ENCODE data around the gene PKP1.

The PKP1 gene

DNA sequence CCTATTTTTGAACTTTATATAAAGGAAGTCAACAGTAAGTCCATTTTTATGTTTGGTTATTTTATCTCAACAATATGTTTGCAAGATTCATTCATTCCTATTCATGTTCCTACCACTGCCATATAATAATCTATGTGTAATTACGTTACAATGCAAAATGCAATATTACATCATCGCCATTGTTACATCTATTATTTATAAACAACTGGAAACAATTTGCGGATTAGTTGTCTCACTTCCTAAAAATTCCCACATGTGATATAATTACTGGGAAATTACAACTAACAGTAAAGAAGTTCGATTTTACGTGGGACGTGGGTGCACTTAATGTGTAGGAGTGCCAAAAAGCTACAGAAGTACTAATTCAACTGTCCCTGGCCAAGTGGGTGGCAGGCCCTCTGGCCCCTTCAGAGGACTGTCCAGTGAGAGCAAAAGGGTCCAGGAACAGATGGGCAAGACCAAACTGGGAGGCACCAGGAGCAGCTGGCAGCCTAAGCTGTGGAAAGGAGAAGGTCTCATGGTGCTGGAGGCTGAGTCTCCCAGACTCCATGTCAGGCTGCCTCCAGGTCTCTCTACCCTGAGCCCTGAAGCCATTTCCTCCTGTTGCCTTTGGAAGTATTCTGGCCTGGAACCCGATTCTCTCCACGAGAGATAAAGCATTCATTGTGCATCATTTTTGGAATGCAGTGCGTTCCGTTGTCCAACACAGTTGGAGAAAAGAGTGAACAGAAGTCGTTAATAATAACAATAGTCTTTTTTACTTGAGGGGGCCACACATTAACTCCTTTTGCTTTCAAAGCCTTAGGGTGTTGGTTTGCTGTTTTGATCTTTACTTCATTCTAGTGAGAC, 51.2 kb downstream of the PKP1 start:
- H3K4me1 ChIP-seq (ENCODE audit: control insufficient read depth in 1 of 2, insufficient read depth in 2 of 2, low read length in 2 of 2): no peaks in the 10 kb centered on the region
- no peak overlapping the region for H3K27ac ChIP-seq (ENCODE audit: low read depth, low read length)
- H3K4me3 ChIP-seq (ENCODE audit: low read depth in 1 of 2, low read length in 2 of 2): no peak overlapping the region
- H3K27me3 ChIP-seq (ENCODE audit: control insufficient read depth in 1 of 2, insufficient read depth in 2 of 2, low read length in 2 of 2): no peaks in the 10 kb centered on the region
- H3K9me3 ChIP-seq (ENCODE audit: control insufficient read depth in 1 of 2, low read length in 2 of 2): no peaks in the 10 kb centered on the region
- no peaks in the 10 kb centered on the region for H3K36me3 ChIP-seq (ENCODE audit: control insufficient read depth in 1 of 2, insufficient read depth in 2 of 2, low read length in 2 of 2)
- H3K9ac ChIP-seq (ENCODE audit: low read depth in 1 of 2, low read length in 2 of 2): no peak overlapping the region

DNA sequence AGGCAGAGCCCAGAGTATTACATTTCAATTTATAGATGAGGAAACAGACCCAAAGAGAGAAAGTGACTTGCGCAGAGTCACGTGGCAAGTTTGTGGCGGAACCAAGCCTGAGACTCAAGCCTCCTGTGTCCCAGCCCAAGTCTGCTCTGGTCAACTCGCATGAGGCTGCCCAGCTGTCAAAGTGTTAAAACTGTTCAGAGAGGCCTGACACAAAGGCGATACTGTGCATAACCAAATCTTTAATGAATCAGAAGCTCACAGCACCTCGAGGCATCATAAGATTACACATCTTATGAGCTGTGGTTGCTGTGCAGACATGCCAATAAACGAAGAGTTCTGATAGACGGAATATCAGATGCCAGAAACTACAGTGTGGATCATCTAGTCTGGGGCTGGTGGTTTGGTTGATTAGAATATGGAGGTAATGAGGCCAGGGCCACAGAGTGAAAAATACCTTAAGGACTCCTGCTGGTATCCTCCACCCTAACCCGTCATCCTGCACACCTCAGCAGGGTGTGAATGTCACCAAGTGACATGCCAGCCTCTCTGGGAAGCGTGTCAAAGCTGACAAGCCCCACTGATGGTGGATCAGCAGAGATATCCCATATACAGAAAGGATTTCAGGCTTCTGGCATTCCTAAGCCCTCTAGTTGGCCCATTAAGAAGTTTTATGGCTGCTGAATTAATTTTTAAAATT, 52.0 kb downstream of the PKP1 start:
- Histone ChIP-seq H3K9ac (ENCODE audit: low read depth in 1 of 2, low read length in 2 of 2) (no peak overlapping the region), H3K36me3 (ENCODE audit: control insufficient read depth in 1 of 2, insufficient read depth in 2 of 2, low read length in 2 of 2) (no peaks in the 10 kb centered on the region), H3K4me1 (ENCODE audit: control insufficient read depth in 1 of 2, insufficient read depth in 2 of 2, low read length in 2 of 2) (no peaks in the 10 kb centered on the region), H3K27me3 (ENCODE audit: control insufficient read depth in 1 of 2, insufficient read depth in 2 of 2, low read length in 2 of 2) (no peaks in the 10 kb centered on the region), H3K4me3 (ENCODE audit: low read depth in 1 of 2, low read length in 2 of 2) (no peak overlapping the region), H3K9me3 (ENCODE audit: control insufficient read depth in 1 of 2, low read length in 2 of 2) (no peaks in the 10 kb centered on the region), H3K27ac (ENCODE audit: low read depth, low read length) (no peak overlapping the region)

- Histone ChIP-seq H3K4me1 (ENCODE audit: control insufficient read depth in 1 of 2, insufficient read depth in 2 of 2, low read length in 2 of 2) (no peaks in the 10 kb centered on the region), H3K27ac (ENCODE audit: low read depth, low read length) (no peak overlapping the region), H3K36me3 (ENCODE audit: control insufficient read depth in 1 of 2, insufficient read depth in 2 of 2, low read length in 2 of 2) (no peaks in the 10 kb centered on the region), H3K9me3 (ENCODE audit: control insufficient read depth in 1 of 2, low read length in 2 of 2) (no peaks in the 10 kb centered on the region), H3K27me3 (ENCODE audit: control insufficient read depth in 1 of 2, insufficient read depth in 2 of 2, low read length in 2 of 2) (no peaks in the 10 kb centered on the region), H3K9ac (ENCODE audit: low read depth in 1 of 2, low read length in 2 of 2) (no peak overlapping the region), H3K4me3 (ENCODE audit: low read depth in 1 of 2, low read length in 2 of 2) (no peak overlapping the region)
Measured at GRCh38 chr1:201335901-201336300, 52.6 kb downstream of the PKP1 start.

DNA sequence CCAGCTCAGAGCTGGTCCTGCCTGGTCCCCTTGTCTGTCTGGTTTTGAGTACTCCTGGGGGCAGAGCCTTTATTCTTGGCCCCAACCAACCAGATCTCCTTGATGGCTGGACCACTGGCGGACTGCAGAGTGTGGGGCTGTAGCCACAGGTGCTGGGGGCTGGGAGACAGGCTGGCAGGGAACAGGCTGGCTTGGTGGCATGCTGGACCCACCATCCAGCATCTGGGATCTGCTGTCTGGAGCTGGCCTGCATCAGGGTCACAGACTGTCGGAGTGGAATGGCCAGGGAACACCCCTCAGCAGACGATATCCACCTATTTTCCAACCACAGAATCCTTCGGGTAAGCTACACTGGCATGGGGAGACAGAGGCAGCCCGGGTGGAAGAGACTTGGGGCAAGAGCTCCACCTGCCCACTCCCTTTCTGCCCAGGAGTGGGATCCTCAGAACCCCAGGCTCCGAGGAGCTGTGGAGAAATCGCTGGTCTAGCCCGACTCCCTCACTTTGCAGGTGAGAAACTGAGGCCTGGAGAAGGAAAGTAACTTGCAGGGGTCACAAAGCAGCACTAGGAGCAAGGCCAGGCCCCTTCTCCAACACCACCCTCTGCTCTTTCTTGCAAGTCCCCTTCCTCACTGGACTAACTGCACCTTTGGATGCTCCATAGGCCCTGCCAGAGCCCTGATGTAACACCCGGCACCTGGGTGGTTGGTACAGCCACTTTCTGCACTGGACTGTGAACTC, 53.6 kb downstream of the PKP1 start:
- Histone ChIP-seq H3K36me3 (ENCODE audit: control insufficient read depth in 1 of 2, insufficient read depth in 2 of 2, low read length in 2 of 2) (no peaks in the 10 kb centered on the region), H3K4me3 (ENCODE audit: low read depth in 1 of 2, low read length in 2 of 2) (no peak overlapping the region), H3K27me3 (ENCODE audit: control insufficient read depth in 1 of 2, insufficient read depth in 2 of 2, low read length in 2 of 2) (no peaks in the 10 kb centered on the region), H3K9ac (ENCODE audit: low read depth in 1 of 2, low read length in 2 of 2) (no peak overlapping the region), H3K27ac (ENCODE audit: low read depth, low read length) (no peak overlapping the region), H3K4me1 (ENCODE audit: control insufficient read depth in 1 of 2, insufficient read depth in 2 of 2, low read length in 2 of 2) (no peaks in the 10 kb centered on the region), H3K9me3 (ENCODE audit: control insufficient read depth in 1 of 2, low read length in 2 of 2) (no peaks in the 10 kb centered on the region)

DNA sequence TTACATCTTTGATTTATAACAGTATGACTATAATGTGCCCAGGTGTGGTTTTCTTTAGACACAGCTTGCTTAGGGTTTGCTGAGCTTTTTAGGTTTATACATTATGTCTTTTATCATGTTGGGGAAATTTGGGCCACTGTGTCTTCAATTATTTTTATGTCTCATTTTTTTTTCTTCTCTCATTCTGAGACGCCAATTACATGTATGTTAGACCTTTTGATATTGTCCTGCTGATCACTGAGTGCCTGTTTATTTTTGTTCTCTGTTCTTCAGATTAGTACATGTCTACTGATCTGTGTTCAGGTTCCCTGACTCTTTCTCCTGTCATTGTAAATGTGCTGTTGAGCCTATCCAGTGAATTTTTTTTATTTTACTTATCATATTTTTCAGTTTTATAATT, 58.1 kb downstream of the PKP1 start:
- no peak overlapping the region for H3K4me3 ChIP-seq (ENCODE audit: low read depth in 1 of 2, low read length in 2 of 2)
- H3K27me3 ChIP-seq (ENCODE audit: control insufficient read depth in 1 of 2, insufficient read depth in 2 of 2, low read length in 2 of 2): peaks cover 0 to 5% of the 10 kb centered on the region in 2 donors
- no peaks in the 10 kb centered on the region for H3K36me3 ChIP-seq (ENCODE audit: control insufficient read depth in 1 of 2, insufficient read depth in 2 of 2, low read length in 2 of 2)
- no peak overlapping the region for H3K9ac ChIP-seq (ENCODE audit: low read depth in 1 of 2, low read length in 2 of 2)
- H3K9me3 ChIP-seq (ENCODE audit: control insufficient read depth in 1 of 2, low read length in 2 of 2): no peaks in the 10 kb centered on the region
- H3K4me1 ChIP-seq (ENCODE audit: control insufficient read depth in 1 of 2, insufficient read depth in 2 of 2, low read length in 2 of 2): no peaks in the 10 kb centered on the region
- H3K27ac ChIP-seq (ENCODE audit: low read depth, low read length): no peak overlapping the region

GRCh38 chr1:201344206-201345080, 61.1 kb downstream of the PKP1 start:
- Histone ChIP-seq H3K36me3 (ENCODE audit: control insufficient read depth in 1 of 2, insufficient read depth in 2 of 2, low read length in 2 of 2) (no peaks in the 10 kb centered on the region), H3K9ac (ENCODE audit: low read depth in 1 of 2, low read length in 2 of 2) (no peak overlapping the region), H3K4me3 (ENCODE audit: low read depth in 1 of 2, low read length in 2 of 2) (no peak overlapping the region), H3K4me1 (ENCODE audit: control insufficient read depth in 1 of 2, insufficient read depth in 2 of 2, low read length in 2 of 2) (no peaks in the 10 kb centered on the region), H3K27me3 (ENCODE audit: control insufficient read depth in 1 of 2, insufficient read depth in 2 of 2, low read length in 2 of 2) (peaks cover 7 to 8% of the 10 kb centered on the region in 2 donors), H3K9me3 (ENCODE audit: control insufficient read depth in 1 of 2, low read length in 2 of 2) (no peaks in the 10 kb centered on the region), H3K27ac (ENCODE audit: low read depth, low read length) (no peak overlapping the region)

GRCh38 chr1:201345081-201345355, 61.7 kb downstream of the PKP1 start:
- H3K4me1 ChIP-seq (ENCODE audit: control insufficient read depth in 1 of 2, insufficient read depth in 2 of 2, low read length in 2 of 2): no peaks in the 10 kb centered on the region
- no peaks in the 10 kb centered on the region for H3K9me3 ChIP-seq (ENCODE audit: control insufficient read depth in 1 of 2, low read length in 2 of 2)
- no peak overlapping the region for H3K4me3 ChIP-seq (ENCODE audit: low read depth in 1 of 2, low read length in 2 of 2)
- no peak overlapping the region for H3K27ac ChIP-seq (ENCODE audit: low read depth, low read length)
- no peaks in the 10 kb centered on the region for H3K36me3 ChIP-seq (ENCODE audit: control insufficient read depth in 1 of 2, insufficient read depth in 2 of 2, low read length in 2 of 2)
- H3K27me3 ChIP-seq (ENCODE audit: control insufficient read depth in 1 of 2, insufficient read depth in 2 of 2, low read length in 2 of 2): peaks cover 7 to 9% of the 10 kb centered on the region in 2 donors
- no peak overlapping the region for H3K9ac ChIP-seq (ENCODE audit: low read depth in 1 of 2, low read length in 2 of 2)

DNA sequence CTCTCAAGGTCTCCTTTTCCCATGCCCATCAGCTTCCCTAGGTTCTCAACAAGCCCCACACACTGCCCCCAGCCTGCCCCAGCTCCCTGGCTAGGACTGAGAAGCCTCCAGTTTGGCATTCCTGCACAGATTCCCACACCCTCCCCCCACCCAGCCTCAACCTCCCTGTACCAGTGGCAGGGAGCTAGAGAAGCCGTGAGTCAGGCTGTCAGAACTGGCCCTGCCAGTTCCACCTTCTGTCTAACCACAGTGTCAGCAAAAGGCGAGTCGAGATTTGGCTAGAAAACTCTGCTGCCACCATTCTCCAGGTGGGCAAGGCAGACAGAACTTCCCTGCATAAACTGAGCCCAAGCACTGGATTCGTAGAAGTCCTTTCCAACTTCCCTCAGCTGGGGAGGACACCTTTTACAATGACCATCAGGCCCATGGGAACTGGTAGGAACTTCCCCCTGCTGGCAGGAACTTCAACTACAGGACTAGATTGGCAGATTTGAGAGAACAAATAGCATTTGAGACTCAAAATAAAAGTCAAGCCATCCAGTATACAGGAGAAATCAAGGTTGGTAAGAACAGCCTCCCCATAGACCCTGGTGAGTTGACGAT, 63.1 kb downstream of the PKP1 start:
- Histone ChIP-seq H3K36me3 (ENCODE audit: control insufficient read depth in 1 of 2, insufficient read depth in 2 of 2, low read length in 2 of 2) (no peaks in the 10 kb centered on the region), H3K4me3 (ENCODE audit: low read depth in 1 of 2, low read length in 2 of 2) (no peak overlapping the region), H3K4me1 (ENCODE audit: control insufficient read depth in 1 of 2, insufficient read depth in 2 of 2, low read length in 2 of 2) (no peaks in the 10 kb centered on the region), H3K27ac (ENCODE audit: low read depth, low read length) (no peak overlapping the region), H3K9me3 (ENCODE audit: control insufficient read depth in 1 of 2, low read length in 2 of 2) (no peaks in the 10 kb centered on the region), H3K9ac (ENCODE audit: low read depth in 1 of 2, low read length in 2 of 2) (no peak overlapping the region), H3K27me3 (ENCODE audit: control insufficient read depth in 1 of 2, insufficient read depth in 2 of 2, low read length in 2 of 2) (peaks cover 7 to 9% of the 10 kb centered on the region in 2 donors)

DNA sequence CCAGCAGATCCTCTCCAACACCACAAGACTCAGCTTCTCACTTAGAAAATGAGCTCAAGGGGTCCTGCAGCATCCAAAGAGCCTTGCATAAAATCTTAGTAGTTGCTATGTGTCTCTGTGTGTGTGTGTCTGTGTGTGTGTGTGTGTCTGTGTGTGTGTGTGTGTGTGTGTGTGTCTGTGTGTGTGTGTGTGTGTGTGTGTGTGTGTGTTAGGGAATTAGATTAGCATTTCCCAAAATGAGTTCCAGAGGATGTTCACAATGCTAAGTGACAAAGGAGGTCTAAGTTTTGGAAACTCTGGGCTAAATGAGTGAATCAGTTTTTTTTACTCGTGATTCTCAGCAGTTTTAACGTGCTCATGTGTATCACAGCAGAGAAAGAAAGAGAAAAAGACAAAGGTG, 63.7 kb downstream of the PKP1 start:
- Histone ChIP-seq H3K27me3 (ENCODE audit: control insufficient read depth in 1 of 2, insufficient read depth in 2 of 2, low read length in 2 of 2) (peaks cover 7 to 9% of the 10 kb centered on the region in 2 donors), H3K9me3 (ENCODE audit: control insufficient read depth in 1 of 2, low read length in 2 of 2) (no peaks in the 10 kb centered on the region), H3K27ac (ENCODE audit: low read depth, low read length) (no peak overlapping the region), H3K4me1 (ENCODE audit: control insufficient read depth in 1 of 2, insufficient read depth in 2 of 2, low read length in 2 of 2) (no peaks in the 10 kb centered on the region), H3K4me3 (ENCODE audit: low read depth in 1 of 2, low read length in 2 of 2) (no peak overlapping the region), H3K36me3 (ENCODE audit: control insufficient read depth in 1 of 2, insufficient read depth in 2 of 2, low read length in 2 of 2) (no peaks in the 10 kb centered on the region), H3K9ac (ENCODE audit: low read depth in 1 of 2, low read length in 2 of 2) (no peak overlapping the region)

All from duodenal mucosa (tissue), 2 donors.